Activated B cell treated with CpG ODN at 0.5 μM for 24 hours (primary cell): Measurements from ENCODE around the gene CRYGS. TPM values are rescaled to one million over a fixed set of nuclear protein-coding genes. Genes with fewer than 3 reads are reported as not detected.

Experiments
- ATAC-seq: fragments of 200-7000 bp; cut with Tn5 transposase; one replicate; pipeline ENCODE4 v1.10.0; 2021; ENCODE audit warnings: low read depth, mild to moderate bottlenecking, moderate library complexity
- CTCF ChIA-PET: fragments of 350-600 bp; sonication (Branson Sonifier 250); formaldehyde crosslinking; loops from one replicate; lab custom pipeline; 2021; ENCODE audit warnings: antibody characterized with exemption; lab: Charles Lee
- POLR2A ChIA-PET: fragments of 350-600 bp; sonication (Branson Sonifier 250); formaldehyde crosslinking; loops from one replicate; lab custom pipeline; 2021; ENCODE audit warnings: antibody characterized with exemption; lab: Charles Lee
- DNase-seq: peaks from one replicate; pipeline ENCODE4 v3.0.0; 2022
- H3K27ac Mint-ChIP-seq: one replicate; pipeline ENCODE4 v1.8.0; 2020; ENCODE audit warnings: mixed read lengths
- H3K27me3 Mint-ChIP-seq: one replicate; pipeline ENCODE4 v1.8.0; 2021; ENCODE audit warnings: mixed read lengths
- H3K36me3 Mint-ChIP-seq: one replicate; pipeline ENCODE4 v1.8.0; 2021; ENCODE audit warnings: low read depth, mixed read lengths
- H3K4me1 Mint-ChIP-seq: one replicate; pipeline ENCODE4 v1.8.0; 2021; ENCODE audit warnings: mixed read lengths
- H3K4me3 Mint-ChIP-seq: one replicate; pipeline ENCODE4 v1.8.0; 2020; ENCODE audit warnings: mild to moderate bottlenecking, mixed read lengths
- H3K9me3 Mint-ChIP-seq: one replicate; pipeline ENCODE4 v1.8.0; 2020; ENCODE audit warnings: mixed read lengths
- CTCF ChIP-seq: fragments of 200-600 bp; IDR thresholded peaks from one replicate; pipeline ENCODE4 v1.8.0; 2022; ENCODE audit warnings: antibody characterized with exemption, mild to moderate bottlenecking
- intact Hi-C: fragments of 100-400 bp; cut with micrococcal nuclease; formaldehyde crosslinking; loops from one replicate; pipeline ENCODE4 v1.15.1; 2024
- total RNA-seq: library from RNA; stranded (reverse); gene quantifications from 2 replicates; pipeline ENCODE4 v1.2.3, GENCODE V29; 2022

Gene CRYGS
- total RNA-seq, 1 donor from 2014 or later = 4.6 TPM

GRCh38 chr3:186523022-186523421, 21.2 kb downstream of the CRYGS start:
- H3K27ac Mint-ChIP-seq = peak overlapping the region; percentile 50
- ATAC-seq (no peak), DNase-seq (no peak)
- ChIA-PET CTCF (no interaction called here), POLR2A (interaction anchor here (1.3 kb wide), 1 partner anchor 10 kb away, joined by 4 read pairs; no protein-coding TSS in a partner anchor)
- H3K4me3 Mint-ChIP-seq = no peak overlapping the region
- no peaks in the 10 kb centered on the region for H3K9me3 Mint-ChIP-seq
- no peaks in the 10 kb centered on the region for H3K27me3 Mint-ChIP-seq
- intact Hi-C loops = no loop called here
- no peaks in the 10 kb centered on the region for H3K36me3 Mint-ChIP-seq
- TF ChIP-seq CTCF = no peak
- H3K4me1 Mint-ChIP-seq = peaks cover 87% of the 10 kb centered on the region

GRCh38 chr3:186520957-186521842, 23.0 kb downstream of the CRYGS start:
- TF ChIP-seq CTCF = no peak
- Mint-ChIP-seq H3K27ac (peak overlapping the region; percentile 87), H3K4me1 (peaks cover 76% of the 10 kb centered on the region), H3K9me3 (no peaks in the 10 kb centered on the region), H3K4me3 (peak overlapping the region; percentile 41), H3K36me3 (no peaks in the 10 kb centered on the region), H3K27me3 (peaks cover 2% of the 10 kb centered on the region)
- ChIA-PET POLR2A (interaction anchor here (0.5 to 6.5 kb wide), 3 partner anchors 13 to 213 kb away, joined by 3 to 50 read pairs (median 6); no protein-coding TSS in a partner anchor), CTCF (interaction anchor here (1.0 kb wide), 1 partner anchor 8 kb away, joined by 4 read pairs; no protein-coding TSS in a partner anchor)
- DNase-seq (peak; percentile 33), ATAC-seq (peak; percentile 33)
- intact Hi-C loops = no loop called here

DNA sequence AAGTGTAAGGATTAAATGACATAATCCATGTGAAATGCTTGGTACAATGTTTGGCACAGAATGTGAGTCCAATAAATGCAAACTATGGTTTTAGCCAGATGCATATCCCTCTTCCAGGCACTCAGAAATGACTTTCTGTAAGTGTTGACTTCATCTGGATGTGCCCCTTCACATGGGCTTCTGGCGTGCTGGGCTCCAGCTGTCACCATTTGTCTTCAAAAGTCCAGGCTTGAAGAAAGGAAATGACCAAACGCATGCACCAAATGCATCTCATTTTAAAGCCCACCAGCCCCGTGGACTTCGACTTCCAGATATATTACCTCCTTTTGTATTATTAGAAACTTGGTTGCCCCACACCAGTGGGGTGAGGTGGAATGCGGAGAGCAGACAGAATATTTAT, 23.7 kb downstream of the CRYGS start:
- DNase-seq = no peak
- CTCF ChIA-PET = interaction anchor here (1.0 to 1.4 kb wide), 2 partner anchors 9 to 19 kb away, joined by 4 read pairs; no protein-coding TSS in a partner anchor
- H3K4me3 Mint-ChIP-seq = no peak overlapping the region
- peaks cover 76% of the 10 kb centered on the region for H3K4me1 Mint-ChIP-seq
- peaks cover 2% of the 10 kb centered on the region for H3K27me3 Mint-ChIP-seq
- H3K27ac Mint-ChIP-seq = peak overlapping the region; percentile 87
- ATAC-seq = no peak
- H3K9me3 Mint-ChIP-seq = no peaks in the 10 kb centered on the region
- POLR2A ChIA-PET = interaction anchor here (1.2 to 6.5 kb wide), 2 partner anchors 14 to 47 kb away, joined by 6 to 50 read pairs; no protein-coding TSS in a partner anchor
- intact Hi-C loops = no loop called here
- no peak for TF ChIP-seq CTCF
- H3K36me3 Mint-ChIP-seq = no peaks in the 10 kb centered on the region

- Mint-ChIP-seq H3K4me3 (peak overlapping the region; percentile 36), H3K27me3 (peaks cover 3% of the 10 kb centered on the region), H3K36me3 (no peaks in the 10 kb centered on the region), H3K4me1 (peaks cover 79% of the 10 kb centered on the region), H3K27ac (peak overlapping the region; percentile 81), H3K9me3 (no peaks in the 10 kb centered on the region)
- POLR2A ChIA-PET = interaction anchor here (0.6 to 6.5 kb wide), 8 partner anchors 10 to 583 kb away, joined by 3 to 50 read pairs (median 4); partner anchors contain the start of gene DGKG
- TF ChIP-seq CTCF = no peak
- DNase-seq (peak; percentile 30), ATAC-seq (peak; percentile 80)
- CTCF ChIA-PET = interaction anchor here (0.8 to 2.2 kb wide), 7 partner anchors 10 to 536 kb away, joined by 3 to 10 read pairs (median 5); no protein-coding TSS in a partner anchor
- intact Hi-C loops = loop anchor here (1.0 to 5.0 kb wide), 2 partner anchors 13 to 157 kb away; partner anchors contain the start of gene DGKG
These were observed 25.0 kb downstream of the CRYGS start for GRCh38 chr3:186519021-186519658.
